NCI-H1092 (cell line): ENCODE data around the gene LRBA.
A peak's percentile ranks its signal among the peaks of the same experiment; 100 is the strongest.
"Not testable (repeated sequence)": the region's sequence is repeated elsewhere in the genome, so short reads cannot be mapped to it uniquely, and the experiment has no call there.

Experiments used
- DNase-seq: peaks from one replicate; lab custom pipeline; 2025; lab: John Stamatoyannopoulos, UW

LRBA gene

GRCh38 chr4:150668824-150669223, 346.3 kb downstream of the LRBA start:
- no peak for DNase-seq

GRCh38 chr4:150664935-150665334, 350.1 kb downstream of the LRBA start:
- no peak for DNase-seq

- DNase-seq = no peak
Measured at GRCh38 chr4:150662686-150663085, 352.4 kb downstream of the LRBA start.

GRCh38 chr4:150661551-150661950, 353.5 kb downstream of the LRBA start:
- DNase-seq = not testable (repeated sequence)

- not testable (repeated sequence) for DNase-seq
Measured at GRCh38 chr4:150658258-150658657, 356.8 kb downstream of the LRBA start.

GRCh38 chr4:150656891-150657290, 358.2 kb downstream of the LRBA start:
- no peak for DNase-seq

- DNase-seq = no peak
Measured at GRCh38 chr4:150650751-150651150, 364.3 kb downstream of the LRBA start.

- DNase-seq = no peak
Measured at GRCh38 chr4:150648123-150648522, 367.0 kb downstream of the LRBA start.

GRCh38 chr4:150647008-150647407, 368.1 kb downstream of the LRBA start:
- no peak for DNase-seq

GRCh38 chr4:150641612-150642011, 373.5 kb downstream of the LRBA start:
- no peak for DNase-seq

GRCh38 chr4:150632639-150633038, 382.4 kb downstream of the LRBA start:
- no peak for DNase-seq

- DNase-seq = no peak
Measured at GRCh38 chr4:150628073-150628472, 387.0 kb downstream of the LRBA start.

- no peak for DNase-seq
Measured at GRCh38 chr4:150625033-150625432, 390.1 kb downstream of the LRBA start.

GRCh38 chr4:150624055-150624454, 391.0 kb downstream of the LRBA start:
- no peak for DNase-seq

- no peak for DNase-seq
Measured at GRCh38 chr4:150619042-150619441, 396.0 kb downstream of the LRBA start.

- DNase-seq = no peak
Measured at GRCh38 chr4:150609131-150609530, 406.0 kb downstream of the LRBA start.

GRCh38 chr4:150600812-150601445, 414.2 kb downstream of the LRBA start:
- no peak for DNase-seq

- no peak for DNase-seq
Measured at GRCh38 chr4:150599547-150599946, 415.5 kb downstream of the LRBA start.

- no peak for DNase-seq
Measured at GRCh38 chr4:150598909-150599308, 416.2 kb downstream of the LRBA start.

- DNase-seq = no peak
Measured at GRCh38 chr4:150593996-150594395, 421.1 kb downstream of the LRBA start.

GRCh38 chr4:150591904-150592303, 423.2 kb downstream of the LRBA start:
- no peak for DNase-seq

GRCh38 chr4:150591406-150591805, 423.7 kb downstream of the LRBA start:
- DNase-seq = peak; percentile 7

GRCh38 chr4:150590631-150591030, 424.5 kb downstream of the LRBA start:
- DNase-seq = no peak

GRCh38 chr4:150589157-150589556, 425.9 kb downstream of the LRBA start:
- no peak for DNase-seq
